GM23338 (cell line): ENCODE results near the gene SLC8B1. TPM values are rescaled to one million over a fixed set of nuclear protein-coding genes. Genes with fewer than 3 reads are reported as not detected.

Experiments
- ATAC-seq: fragments of 200-7000 bp; cut with Tn5 transposase; 3 replicates; pipeline ENCODE4 v1.9.1; 2020
- DNase-seq: peaks from one replicate; pipeline ENCODE4 v3.0.0-alpha.2; 2015; ENCODE audit warnings: low spot score
- H2AFZ ChIP-seq: fragments of 200-600 bp; sonication (generic); 2 replicates; pipeline ENCODE4 v1.8.0; 2016; ENCODE audit warnings: antibody characterized with exemption, mild to moderate bottlenecking, moderate library complexity
- H3F3A ChIP-seq: fragments of 200-600 bp; sonication (generic); replicated peaks from 2 replicates; pipeline ENCODE4 v1.8.0; 2017; ENCODE audit warnings: antibody characterized with exemption, mixed run types, low read depth
- H3K27ac ChIP-seq: fragments of 200-600 bp; sonication (generic); 2 replicates; pipeline ENCODE4 v1.6.1; 2016; ENCODE audit warnings: low read depth
- H3K27me3 ChIP-seq: fragments of 200-600 bp; sonication (generic); 2 replicates; pipeline ENCODE4 v1.8.0; 2016; ENCODE audit warnings: mild to moderate bottlenecking, mixed run types, moderate library complexity; ENCODE audit not compliant: insufficient read depth
- H3K36me3 ChIP-seq: fragments of 200-600 bp; sonication (generic); 2 replicates; pipeline ENCODE4 v1.8.0; 2016; ENCODE audit warnings: mild to moderate bottlenecking; ENCODE audit not compliant: insufficient read depth
- H3K4me1 ChIP-seq: fragments of 200-600 bp; sonication (generic); 2 replicates; pipeline ENCODE4 v1.8.0; 2016; ENCODE audit warnings: mild to moderate bottlenecking, moderate library complexity; ENCODE audit not compliant: insufficient read depth
- H3K4me2 ChIP-seq: fragments of 200-600 bp; sonication (generic); 2 replicates; pipeline ENCODE4 v1.7.1; 2017; ENCODE audit warnings: mixed run types
- H3K4me3 ChIP-seq: fragments of 200-600 bp; sonication (generic); 2 replicates; pipeline ENCODE4 v1.6.1; 2016; ENCODE audit warnings: mixed run types
- H3K79me2 ChIP-seq: fragments of 200-600 bp; sonication (generic); replicated peaks from 2 replicates; pipeline ENCODE4 v1.8.0; 2017; ENCODE audit warnings: mild to moderate bottlenecking; ENCODE audit not compliant: insufficient read depth
- H3K9me2 ChIP-seq: fragments of 200-600 bp; sonication (generic); 2 replicates; pipeline ENCODE4 v1.8.0; 2017; ENCODE audit not compliant: insufficient read depth
- H4K20me1 ChIP-seq: fragments of 200-600 bp; sonication (generic); replicated peaks from 2 replicates; pipeline ENCODE4 v1.8.0; 2017; ENCODE audit warnings: mild to moderate bottlenecking; ENCODE audit not compliant: insufficient read depth
- H3K27ac Mint-ChIP-seq: 2 replicates; pipeline ENCODE4 v1.8.0; 2020; ENCODE audit warnings: inconsistent platforms, mild to moderate bottlenecking, moderate library complexity, mixed read lengths
- H3K27me3 Mint-ChIP-seq: 3 replicates; pipeline ENCODE4 v1.8.0; 2022; ENCODE audit warnings: low read depth, mild to moderate bottlenecking, moderate library complexity, mixed read lengths, inconsistent platforms; ENCODE audit not compliant: insufficient read depth, poor library complexity
- H3K36me3 Mint-ChIP-seq: 3 replicates; pipeline ENCODE4 v1.8.0; 2021; ENCODE audit warnings: low read depth, mild to moderate bottlenecking, inconsistent platforms, moderate library complexity, mixed read lengths
- H3K4me1 Mint-ChIP-seq: 3 replicates; pipeline ENCODE4 v1.8.0; 2020; ENCODE audit warnings: mild to moderate bottlenecking, inconsistent platforms, mixed read lengths
- H3K4me3 Mint-ChIP-seq: 3 replicates; pipeline ENCODE4 v1.8.0; 2021; ENCODE audit warnings: moderate library complexity, mild to moderate bottlenecking, inconsistent platforms, mixed read lengths
- H3K9me3 Mint-ChIP-seq: 3 replicates; pipeline ENCODE4 v1.8.0; 2020; ENCODE audit warnings: moderate library complexity, mild to moderate bottlenecking, inconsistent platforms, mixed read lengths
- CREB1 ChIP-seq: fragments of 250-450 bp; sonication (Bioruptor Pico); IDR thresholded peaks from 2 replicates; pipeline ENCODE4 v1.5.0; 2020; ENCODE audit warnings: low read depth, mild to moderate bottlenecking, moderate library complexity
- EZH2 ChIP-seq: fragments of 200-600 bp; sonication (generic); IDR thresholded peaks from one replicate; pipeline ENCODE4 v1.8.0; 2017; ENCODE audit warnings: antibody characterized with exemption, mild to moderate bottlenecking, low read depth; ENCODE audit not compliant: unreplicated experiment
- EZH2phosphoT487 ChIP-seq: fragments of 200-600 bp; sonication (generic); IDR thresholded peaks from one replicate; pipeline ENCODE4 v1.8.1; 2018; ENCODE audit warnings: antibody characterized with exemption; ENCODE audit not compliant: unreplicated experiment
- JUNB ChIP-seq: IDR thresholded peaks from one replicate; pipeline ENCODE4 v1.6.1; 2016; ENCODE audit warnings: antibody characterized with exemption; ENCODE audit not compliant: unreplicated experiment
- NANOG ChIP-seq: IDR thresholded peaks from 2 replicates; pipeline ENCODE4 v1.6.1; 2016; ENCODE audit warnings: antibody characterized with exemption, borderline replicate concordance
- POLR2AphosphoS5 ChIP-seq: IDR thresholded peaks from 2 replicates; pipeline ENCODE4 v1.6.1; 2016; ENCODE audit warnings: antibody characterized with exemption, low read depth
- STAT1 ChIP-seq: IDR thresholded peaks from one replicate; pipeline ENCODE4 v1.6.1; 2016; ENCODE audit warnings: antibody characterized with exemption; ENCODE audit not compliant: unreplicated experiment
- ZNF114 ChIP-seq: fragments of 250-450 bp; sonication (Bioruptor Pico); IDR thresholded peaks from 2 replicates; pipeline ENCODE4 v1.5.0; 2020; ENCODE audit warnings: mild to moderate bottlenecking, moderate library complexity
- ZNF331 ChIP-seq: fragments of 250-450 bp; sonication (Bioruptor Pico); IDR thresholded peaks from 2 replicates; pipeline ENCODE4 v1.5.0; 2020; ENCODE audit warnings: low read depth, mild to moderate bottlenecking, moderate library complexity
- polyA plus RNA-seq: library from polyadenylated mRNA; unstranded; fragments of >200 nt; fragmentation: Nextera tagmentation; extraction: Ambion mirVana; gene quantifications from 2 replicates; pipeline ENCODE4 v1.2.1, GENCODE V29; 2016
- total RNA-seq: library from RNA; depleted of rRNA; stranded (reverse); fragments of >200 nt; shearing (Covaris generic); gene quantifications from 2 replicates; pipeline ENCODE4 v1.2.3, GENCODE V29; 2014
- TF ChIP-seq, protein P1 (sequence below), 2 experiments: fragments of 200-600 bp in 1 of 2; sonication (generic) in 1 of 2; conservative IDR thresholded peaks; 2 replicates each; pipeline versions ENCODE4 v1.5.1 to v1.6.1; 2016 to 2017; ENCODE audit warnings: antibody characterized with exemption in 2 of 2, low read depth in 2 of 2, mild to moderate bottlenecking in 2 of 2, moderate library complexity in 1 of 2
- TF ChIP-seq, protein P2 (sequence below): IDR thresholded peaks from 2 replicates; pipeline ENCODE4 v1.6.1; 2016; ENCODE audit warnings: antibody characterized with exemption
- TF ChIP-seq, protein P3 (sequence below): IDR thresholded peaks from one replicate; pipeline ENCODE4 v1.6.1; 2018; ENCODE audit warnings: antibody characterized with exemption; ENCODE audit not compliant: unreplicated experiment
- TF ChIP-seq, protein P4 (sequence below): fragments of 250-450 bp; sonication (Bioruptor Pico); IDR thresholded peaks from 2 replicates; pipeline ENCODE4 v1.5.0; 2020; ENCODE audit warnings: mild to moderate bottlenecking, moderate library complexity

Gene SLC8B1
- total and polyA plus RNA-seq, 2 experiments from 2014 or later, result 6.0 to 8.9 TPM

DNA sequence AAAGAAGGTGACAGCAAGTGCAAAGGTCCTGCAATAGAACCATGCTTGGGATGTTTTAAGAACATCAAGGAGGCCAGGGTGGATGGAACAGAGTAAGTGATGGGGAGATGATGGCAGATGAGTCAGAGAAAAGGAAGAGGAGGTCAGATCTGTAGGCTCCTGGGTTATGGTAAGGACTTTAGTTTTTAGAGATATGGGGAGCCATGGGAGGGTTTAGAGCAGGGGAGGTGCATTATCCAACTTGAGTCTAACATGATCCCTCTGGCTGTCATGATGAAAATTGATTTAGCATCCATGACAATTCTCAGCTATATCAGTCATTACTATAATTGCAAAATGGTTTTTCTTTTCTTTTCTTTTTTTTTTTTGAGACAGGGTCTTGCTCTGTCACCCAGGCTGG is 16.2 kb upstream of the SLC8B1 start:
- Histone ChIP-seq H3K79me2 (no peaks in the 10 kb centered on the region), H3F3A (no peaks in the 10 kb centered on the region), H3K4me3 (no peak overlapping the region), H3K9me2 (no peaks in the 10 kb centered on the region), H3K27me3 (no peaks in the 10 kb centered on the region), H3K27ac (no peak overlapping the region), H4K20me1 (no peaks in the 10 kb centered on the region), H3K4me2 (no peak overlapping the region), H3K36me3 (no peaks in the 10 kb centered on the region), H3K4me1 (0 out of 2 replicates have a peak, but pooled peaks cover 5% of the 10 kb centered on the region), H2AFZ (no peak overlapping the region)
- H3K27ac Mint-ChIP-seq, result no peak overlapping the region
- no peaks in the 10 kb centered on the region for H3K36me3 Mint-ChIP-seq
- ATAC-seq, result no peak
- H3K27me3 Mint-ChIP-seq, result peaks cover 2% of the 10 kb centered on the region
- TF ChIP-seq, protein P1, sequence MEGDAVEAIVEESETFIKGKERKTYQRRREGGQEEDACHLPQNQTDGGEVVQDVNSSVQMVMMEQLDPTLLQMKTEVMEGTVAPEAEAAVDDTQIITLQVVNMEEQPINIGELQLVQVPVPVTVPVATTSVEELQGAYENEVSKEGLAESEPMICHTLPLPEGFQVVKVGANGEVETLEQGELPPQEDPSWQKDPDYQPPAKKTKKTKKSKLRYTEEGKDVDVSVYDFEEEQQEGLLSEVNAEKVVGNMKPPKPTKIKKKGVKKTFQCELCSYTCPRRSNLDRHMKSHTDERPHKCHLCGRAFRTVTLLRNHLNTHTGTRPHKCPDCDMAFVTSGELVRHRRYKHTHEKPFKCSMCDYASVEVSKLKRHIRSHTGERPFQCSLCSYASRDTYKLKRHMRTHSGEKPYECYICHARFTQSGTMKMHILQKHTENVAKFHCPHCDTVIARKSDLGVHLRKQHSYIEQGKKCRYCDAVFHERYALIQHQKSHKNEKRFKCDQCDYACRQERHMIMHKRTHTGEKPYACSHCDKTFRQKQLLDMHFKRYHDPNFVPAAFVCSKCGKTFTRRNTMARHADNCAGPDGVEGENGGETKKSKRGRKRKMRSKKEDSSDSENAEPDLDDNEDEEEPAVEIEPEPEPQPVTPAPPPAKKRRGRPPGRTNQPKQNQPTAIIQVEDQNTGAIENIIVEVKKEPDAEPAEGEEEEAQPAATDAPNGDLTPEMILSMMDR (conservative IDR thresholded peaks at IDR 0.05; ENCODE audit: low read depth in 2 of 2), result no peak
- TF ChIP-seq ZNF114 (CRISPR knock-in tag) (no peak), EZH2 (no peak), NANOG (no peak), JUNB (no peak), POLR2AphosphoS5 (no peak), CREB1 (no peak), ZNF331 (CRISPR knock-in tag) (no peak), EZH2phosphoT487 (no peak), STAT1 (no peak)
- TF ChIP-seq, protein P2, sequence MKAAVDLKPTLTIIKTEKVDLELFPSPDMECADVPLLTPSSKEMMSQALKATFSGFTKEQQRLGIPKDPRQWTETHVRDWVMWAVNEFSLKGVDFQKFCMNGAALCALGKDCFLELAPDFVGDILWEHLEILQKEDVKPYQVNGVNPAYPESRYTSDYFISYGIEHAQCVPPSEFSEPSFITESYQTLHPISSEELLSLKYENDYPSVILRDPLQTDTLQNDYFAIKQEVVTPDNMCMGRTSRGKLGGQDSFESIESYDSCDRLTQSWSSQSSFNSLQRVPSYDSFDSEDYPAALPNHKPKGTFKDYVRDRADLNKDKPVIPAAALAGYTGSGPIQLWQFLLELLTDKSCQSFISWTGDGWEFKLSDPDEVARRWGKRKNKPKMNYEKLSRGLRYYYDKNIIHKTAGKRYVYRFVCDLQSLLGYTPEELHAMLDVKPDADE, result no peak
- TF ChIP-seq, protein P3, sequence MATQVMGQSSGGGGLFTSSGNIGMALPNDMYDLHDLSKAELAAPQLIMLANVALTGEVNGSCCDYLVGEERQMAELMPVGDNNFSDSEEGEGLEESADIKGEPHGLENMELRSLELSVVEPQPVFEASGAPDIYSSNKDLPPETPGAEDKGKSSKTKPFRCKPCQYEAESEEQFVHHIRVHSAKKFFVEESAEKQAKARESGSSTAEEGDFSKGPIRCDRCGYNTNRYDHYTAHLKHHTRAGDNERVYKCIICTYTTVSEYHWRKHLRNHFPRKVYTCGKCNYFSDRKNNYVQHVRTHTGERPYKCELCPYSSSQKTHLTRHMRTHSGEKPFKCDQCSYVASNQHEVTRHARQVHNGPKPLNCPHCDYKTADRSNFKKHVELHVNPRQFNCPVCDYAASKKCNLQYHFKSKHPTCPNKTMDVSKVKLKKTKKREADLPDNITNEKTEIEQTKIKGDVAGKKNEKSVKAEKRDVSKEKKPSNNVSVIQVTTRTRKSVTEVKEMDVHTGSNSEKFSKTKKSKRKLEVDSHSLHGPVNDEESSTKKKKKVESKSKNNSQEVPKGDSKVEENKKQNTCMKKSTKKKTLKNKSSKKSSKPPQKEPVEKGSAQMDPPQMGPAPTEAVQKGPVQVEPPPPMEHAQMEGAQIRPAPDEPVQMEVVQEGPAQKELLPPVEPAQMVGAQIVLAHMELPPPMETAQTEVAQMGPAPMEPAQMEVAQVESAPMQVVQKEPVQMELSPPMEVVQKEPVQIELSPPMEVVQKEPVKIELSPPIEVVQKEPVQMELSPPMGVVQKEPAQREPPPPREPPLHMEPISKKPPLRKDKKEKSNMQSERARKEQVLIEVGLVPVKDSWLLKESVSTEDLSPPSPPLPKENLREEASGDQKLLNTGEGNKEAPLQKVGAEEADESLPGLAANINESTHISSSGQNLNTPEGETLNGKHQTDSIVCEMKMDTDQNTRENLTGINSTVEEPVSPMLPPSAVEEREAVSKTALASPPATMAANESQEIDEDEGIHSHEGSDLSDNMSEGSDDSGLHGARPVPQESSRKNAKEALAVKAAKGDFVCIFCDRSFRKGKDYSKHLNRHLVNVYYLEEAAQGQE, result no peak
- TF ChIP-seq, protein P4, sequence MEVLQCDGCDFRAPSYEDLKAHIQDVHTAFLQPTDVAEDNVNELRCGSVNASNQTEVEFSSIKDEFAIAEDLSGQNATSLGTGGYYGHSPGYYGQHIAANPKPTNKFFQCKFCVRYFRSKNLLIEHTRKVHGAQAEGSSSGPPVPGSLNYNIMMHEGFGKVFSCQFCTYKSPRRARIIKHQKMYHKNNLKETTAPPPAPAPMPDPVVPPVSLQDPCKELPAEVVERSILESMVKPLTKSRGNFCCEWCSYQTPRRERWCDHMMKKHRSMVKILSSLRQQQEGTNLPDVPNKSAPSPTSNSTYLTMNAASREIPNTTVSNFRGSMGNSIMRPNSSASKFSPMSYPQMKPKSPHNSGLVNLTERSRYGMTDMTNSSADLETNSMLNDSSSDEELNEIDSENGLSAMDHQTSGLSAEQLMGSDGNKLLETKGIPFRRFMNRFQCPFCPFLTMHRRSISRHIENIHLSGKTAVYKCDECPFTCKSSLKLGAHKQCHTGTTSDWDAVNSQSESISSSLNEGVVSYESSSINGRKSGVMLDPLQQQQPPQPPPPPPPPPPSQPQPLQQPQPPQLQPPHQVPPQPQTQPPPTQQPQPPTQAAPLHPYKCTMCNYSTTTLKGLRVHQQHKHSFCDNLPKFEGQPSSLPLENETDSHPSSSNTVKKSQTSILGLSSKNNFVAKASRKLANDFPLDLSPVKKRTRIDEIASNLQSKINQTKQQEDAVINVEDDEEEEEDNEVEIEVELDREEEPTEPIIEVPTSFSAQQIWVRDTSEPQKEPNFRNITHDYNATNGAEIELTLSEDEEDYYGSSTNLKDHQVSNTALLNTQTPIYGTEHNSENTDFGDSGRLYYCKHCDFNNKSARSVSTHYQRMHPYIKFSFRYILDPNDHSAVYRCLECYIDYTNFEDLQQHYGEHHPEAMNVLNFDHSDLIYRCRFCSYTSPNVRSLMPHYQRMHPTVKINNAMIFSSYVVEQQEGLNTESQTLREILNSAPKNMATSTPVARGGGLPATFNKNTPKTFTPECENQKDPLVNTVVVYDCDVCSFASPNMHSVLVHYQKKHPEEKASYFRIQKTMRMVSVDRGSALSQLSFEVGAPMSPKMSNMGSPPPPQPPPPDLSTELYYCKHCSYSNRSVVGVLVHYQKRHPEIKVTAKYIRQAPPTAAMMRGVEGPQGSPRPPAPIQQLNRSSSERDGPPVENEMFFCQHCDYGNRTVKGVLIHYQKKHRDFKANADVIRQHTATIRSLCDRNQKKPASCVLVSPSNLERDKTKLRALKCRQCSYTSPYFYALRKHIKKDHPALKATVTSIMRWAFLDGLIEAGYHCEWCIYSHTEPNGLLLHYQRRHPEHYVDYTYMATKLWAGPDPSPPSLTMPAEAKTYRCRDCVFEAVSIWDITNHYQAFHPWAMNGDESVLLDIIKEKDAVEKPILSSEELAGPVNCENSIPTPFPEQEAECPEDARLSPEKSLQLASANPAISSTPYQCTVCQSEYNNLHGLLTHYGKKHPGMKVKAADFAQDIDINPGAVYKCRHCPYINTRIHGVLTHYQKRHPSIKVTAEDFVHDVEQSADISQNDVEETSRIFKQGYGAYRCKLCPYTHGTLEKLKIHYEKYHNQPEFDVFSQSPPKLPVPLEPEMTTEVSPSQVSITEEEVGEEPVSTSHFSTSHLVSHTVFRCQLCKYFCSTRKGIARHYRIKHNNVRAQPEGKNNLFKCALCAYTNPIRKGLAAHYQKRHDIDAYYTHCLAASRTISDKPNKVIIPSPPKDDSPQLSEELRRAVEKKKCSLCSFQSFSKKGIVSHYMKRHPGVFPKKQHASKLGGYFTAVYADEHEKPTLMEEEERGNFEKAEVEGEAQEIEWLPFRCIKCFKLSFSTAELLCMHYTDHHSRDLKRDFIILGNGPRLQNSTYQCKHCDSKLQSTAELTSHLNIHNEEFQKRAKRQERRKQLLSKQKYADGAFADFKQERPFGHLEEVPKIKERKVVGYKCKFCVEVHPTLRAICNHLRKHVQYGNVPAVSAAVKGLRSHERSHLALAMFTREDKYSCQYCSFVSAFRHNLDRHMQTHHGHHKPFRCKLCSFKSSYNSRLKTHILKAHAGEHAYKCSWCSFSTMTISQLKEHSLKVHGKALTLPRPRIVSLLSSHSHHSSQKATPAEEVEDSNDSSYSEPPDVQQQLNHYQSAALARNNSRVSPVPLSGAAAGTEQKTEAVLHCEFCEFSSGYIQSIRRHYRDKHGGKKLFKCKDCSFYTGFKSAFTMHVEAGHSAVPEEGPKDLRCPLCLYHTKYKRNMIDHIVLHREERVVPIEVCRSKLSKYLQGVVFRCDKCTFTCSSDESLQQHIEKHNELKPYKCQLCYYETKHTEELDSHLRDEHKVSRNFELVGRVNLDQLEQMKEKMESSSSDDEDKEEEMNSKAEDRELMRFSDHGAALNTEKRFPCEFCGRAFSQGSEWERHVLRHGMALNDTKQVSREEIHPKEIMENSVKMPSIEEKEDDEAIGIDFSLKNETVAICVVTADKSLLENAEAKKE (CRISPR knock-in tag), result no peak
- no peak overlapping the region for H3K4me3 Mint-ChIP-seq
- no peak for DNase-seq
- H3K9me3 Mint-ChIP-seq, result no peaks in the 10 kb centered on the region; the same call in 2 of the 3 replicates
- H3K4me1 Mint-ChIP-seq, result peaks cover 6% of the 10 kb centered on the region; the same call in 2 of the 3 replicates
